ENCODE data around the gene PGP. TPM values are rescaled to one million over a fixed set of nuclear protein-coding genes. Genes with fewer than 3 reads are reported as not detected.

The PGP gene
- total RNA-seq, 1 experiment from 2014 or later, result 48.7 TPM

DNA sequence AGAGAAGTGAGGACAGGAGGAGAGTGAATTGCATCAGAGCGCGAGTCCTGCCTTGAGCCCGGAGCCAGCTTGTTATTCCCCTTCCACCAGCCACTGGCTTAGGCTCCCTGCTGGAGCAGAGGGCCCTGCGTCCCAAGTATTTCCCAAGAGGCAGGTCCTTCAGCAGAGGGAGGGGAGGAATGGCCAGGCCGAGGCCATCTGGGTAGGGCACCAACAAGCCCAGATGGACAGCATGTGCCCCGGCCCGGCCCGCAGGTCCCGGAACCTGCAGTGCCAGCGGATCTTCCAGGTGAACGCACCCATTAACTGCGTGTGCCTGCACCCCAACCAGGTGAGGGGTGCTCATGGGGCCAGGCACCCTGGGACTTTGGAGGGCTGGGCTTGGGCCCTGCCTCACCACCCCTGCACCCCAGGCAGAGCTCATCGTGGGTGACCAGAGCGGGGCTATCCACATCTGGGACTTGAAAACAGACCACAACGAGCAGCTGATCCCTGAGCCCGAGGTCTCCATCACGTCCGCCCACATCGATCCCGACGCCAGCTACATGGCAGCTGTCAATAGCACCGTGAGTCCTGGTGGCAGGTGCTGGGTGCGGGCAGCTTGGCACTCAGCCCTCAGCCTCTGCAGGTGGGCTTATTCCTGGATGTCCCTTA lies 7.7 kb downstream of the PGP start:
- Histone ChIP-seq H3K4me3 (ENCODE audit: low read depth in 2 of 2, low read length in 2 of 2) (peak overlapping the region; percentile 61 to 73), H3K27me3 (ENCODE audit: control insufficient read depth, insufficient read depth, low read length) (no peaks in the 10 kb centered on the region), H3K9me3 (ENCODE audit: control insufficient read depth, insufficient read depth, low read depth, low read length) (no peaks in the 10 kb centered on the region), H3K36me3 (ENCODE audit: control insufficient read depth, insufficient read depth, low read length) (no peaks in the 10 kb centered on the region; the same call in 1 of the 2 replicates), H3K27ac (ENCODE audit: low read length) (peak overlapping the region; percentile 91), H3K4me1 (ENCODE audit: control insufficient read depth, insufficient read depth, low read length) (peaks cover 24% of the 10 kb centered on the region)
- ATAC-seq, result no peak
- intact Hi-C loops (cut with micrococcal nuclease; ENCODE audit: unreplicated experiment), result no loop called here
- no peak for DNase-seq (ENCODE audit: low read depth, low spot score)
- TF ChIP-seq POLR2AphosphoS5 (IDR thresholded peaks at IDR 0.05; ENCODE audit: low read depth, low read length), result 0 out of 2 replicates have a peak, but pooled peaks have one; percentile 6
- TF ChIP-seq, protein P1, sequence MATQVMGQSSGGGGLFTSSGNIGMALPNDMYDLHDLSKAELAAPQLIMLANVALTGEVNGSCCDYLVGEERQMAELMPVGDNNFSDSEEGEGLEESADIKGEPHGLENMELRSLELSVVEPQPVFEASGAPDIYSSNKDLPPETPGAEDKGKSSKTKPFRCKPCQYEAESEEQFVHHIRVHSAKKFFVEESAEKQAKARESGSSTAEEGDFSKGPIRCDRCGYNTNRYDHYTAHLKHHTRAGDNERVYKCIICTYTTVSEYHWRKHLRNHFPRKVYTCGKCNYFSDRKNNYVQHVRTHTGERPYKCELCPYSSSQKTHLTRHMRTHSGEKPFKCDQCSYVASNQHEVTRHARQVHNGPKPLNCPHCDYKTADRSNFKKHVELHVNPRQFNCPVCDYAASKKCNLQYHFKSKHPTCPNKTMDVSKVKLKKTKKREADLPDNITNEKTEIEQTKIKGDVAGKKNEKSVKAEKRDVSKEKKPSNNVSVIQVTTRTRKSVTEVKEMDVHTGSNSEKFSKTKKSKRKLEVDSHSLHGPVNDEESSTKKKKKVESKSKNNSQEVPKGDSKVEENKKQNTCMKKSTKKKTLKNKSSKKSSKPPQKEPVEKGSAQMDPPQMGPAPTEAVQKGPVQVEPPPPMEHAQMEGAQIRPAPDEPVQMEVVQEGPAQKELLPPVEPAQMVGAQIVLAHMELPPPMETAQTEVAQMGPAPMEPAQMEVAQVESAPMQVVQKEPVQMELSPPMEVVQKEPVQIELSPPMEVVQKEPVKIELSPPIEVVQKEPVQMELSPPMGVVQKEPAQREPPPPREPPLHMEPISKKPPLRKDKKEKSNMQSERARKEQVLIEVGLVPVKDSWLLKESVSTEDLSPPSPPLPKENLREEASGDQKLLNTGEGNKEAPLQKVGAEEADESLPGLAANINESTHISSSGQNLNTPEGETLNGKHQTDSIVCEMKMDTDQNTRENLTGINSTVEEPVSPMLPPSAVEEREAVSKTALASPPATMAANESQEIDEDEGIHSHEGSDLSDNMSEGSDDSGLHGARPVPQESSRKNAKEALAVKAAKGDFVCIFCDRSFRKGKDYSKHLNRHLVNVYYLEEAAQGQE (IDR thresholded peaks at IDR 0.05; ENCODE audit: insufficient read depth in 1 of 2, low read depth in 2 of 2, low read length in 1 of 2), result no peak
- ChIA-PET CTCF (no interaction called here), POLR2A (no interaction called here)
- in situ Hi-C loops (cut with HindIII; ENCODE audit: low pct_unique_long_range_greater_than_20kb, low sequenced_read_pairs), result no loop called here
- TSS peak; percentile 72 for BruUV-seq (replicated peaks)

- TF ChIP-seq, protein P2, sequence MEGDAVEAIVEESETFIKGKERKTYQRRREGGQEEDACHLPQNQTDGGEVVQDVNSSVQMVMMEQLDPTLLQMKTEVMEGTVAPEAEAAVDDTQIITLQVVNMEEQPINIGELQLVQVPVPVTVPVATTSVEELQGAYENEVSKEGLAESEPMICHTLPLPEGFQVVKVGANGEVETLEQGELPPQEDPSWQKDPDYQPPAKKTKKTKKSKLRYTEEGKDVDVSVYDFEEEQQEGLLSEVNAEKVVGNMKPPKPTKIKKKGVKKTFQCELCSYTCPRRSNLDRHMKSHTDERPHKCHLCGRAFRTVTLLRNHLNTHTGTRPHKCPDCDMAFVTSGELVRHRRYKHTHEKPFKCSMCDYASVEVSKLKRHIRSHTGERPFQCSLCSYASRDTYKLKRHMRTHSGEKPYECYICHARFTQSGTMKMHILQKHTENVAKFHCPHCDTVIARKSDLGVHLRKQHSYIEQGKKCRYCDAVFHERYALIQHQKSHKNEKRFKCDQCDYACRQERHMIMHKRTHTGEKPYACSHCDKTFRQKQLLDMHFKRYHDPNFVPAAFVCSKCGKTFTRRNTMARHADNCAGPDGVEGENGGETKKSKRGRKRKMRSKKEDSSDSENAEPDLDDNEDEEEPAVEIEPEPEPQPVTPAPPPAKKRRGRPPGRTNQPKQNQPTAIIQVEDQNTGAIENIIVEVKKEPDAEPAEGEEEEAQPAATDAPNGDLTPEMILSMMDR (IDR thresholded peaks at IDR 0.05), result no peak
- TF ChIP-seq TCF7L2 (IDR thresholded peaks at IDR 0.05; ENCODE audit: low read depth, low read length), result no peak
- TF ChIP-seq SIN3A (IDR thresholded peaks at IDR 0.05; ENCODE audit: borderline replicate concordance, insufficient read depth, low read depth, low read length), result no peak
- TF ChIP-seq POLR2AphosphoS5 (IDR thresholded peaks at IDR 0.05; ENCODE audit: low read depth, low read length), result no peak
- TF ChIP-seq, protein P1 (IDR thresholded peaks at IDR 0.05; ENCODE audit: insufficient read depth in 1 of 2, low read depth in 2 of 2, low read length in 1 of 2), result no peak
- Histone ChIP-seq H3K9me3 (ENCODE audit: control insufficient read depth, insufficient read depth, low read depth, low read length) (no peaks in the 10 kb centered on the region), H3K4me1 (ENCODE audit: control insufficient read depth, insufficient read depth, low read length) (peaks cover 20% of the 10 kb centered on the region), H3K4me3 (ENCODE audit: low read depth in 2 of 2, low read length in 2 of 2) (peak overlapping the region; percentile 61 to 73), H3K27ac (ENCODE audit: low read length) (peak overlapping the region; percentile 91), H3K36me3 (ENCODE audit: control insufficient read depth, insufficient read depth, low read length) (no peaks in the 10 kb centered on the region; the same call in 1 of the 2 replicates), H3K27me3 (ENCODE audit: control insufficient read depth, insufficient read depth, low read length) (no peaks in the 10 kb centered on the region)
- DNase-seq (ENCODE audit: low read depth, low spot score) (no peak), ATAC-seq (no peak)
- ChIA-PET CTCF (no interaction called here), POLR2A (no interaction called here)
- in situ Hi-C loops (cut with HindIII; ENCODE audit: low pct_unique_long_range_greater_than_20kb, low sequenced_read_pairs), result no loop called here
- intact Hi-C loops (cut with micrococcal nuclease; ENCODE audit: unreplicated experiment), result no loop called here
- no TSS peak for BruUV-seq (replicated peaks)
Observed at GRCh38 chr16:2206420-2206779, 8.2 kb downstream of the PGP start.
